A549 (cell line): ENCODE results near the gene RAPGEF5. TPM values are rescaled to one million over a fixed set of nuclear protein-coding genes. Genes with fewer than 3 reads are reported as not detected.

Experiments
- ATAC-seq, 2 experiments: fragments of 200-7000 bp in 1 of 2; fragments of >200 bp in 1 of 2; cut with Nextera tagmentation in 1 of 2; cut with Tn5 transposase in 1 of 2; 3 replicates each; pipeline versions ENCODE4 v1.8.0 to v1.9.1; 2018 to 2020; ENCODE audit warnings: mild to moderate bottlenecking in 1 of 2, moderate library complexity in 1 of 2
- CTCF ChIA-PET: fragments of 300-600 bp; sonication (Branson Sonifier 250); formaldehyde crosslinking; extraction: SDS; loops from one replicate; lab custom pipeline; 2021; ENCODE audit warnings: antibody characterized with exemption, inconsistent platforms; lab: Yijun Ruan, JAX
- POLR2A ChIA-PET: fragments of 350-600 bp; formaldehyde crosslinking; extraction: SDS; loops from one replicate; lab custom pipeline; 2021; ENCODE audit warnings: antibody characterized with exemption, inconsistent platforms; lab: Yijun Ruan, JAX
- DNase-seq, 2 experiments: peaks; one replicate each; pipeline versions ENCODE4 v3.0.0 to v3.0.0-alpha.2; 2011 to 2016; ENCODE audit warnings: low read depth in 1 of 2, low spot score in 1 of 2
- FAIRE-seq: peaks from 2 replicates; lab custom pipeline; 2011; peaks lifted over from hg19 to GRCh38; lab: Jason Lieb, UNC
- H3K27ac ChIP-seq, 2 experiments: fragments of >200 bp; sonication (Bioruptor Twin); formaldehyde crosslinking; 3 replicates each; pipeline ENCODE4 v1.5.1; 2016 to 2017
- H3K4me1 ChIP-seq: fragments of >200 bp; sonication (Bioruptor Twin); formaldehyde crosslinking; 3 replicates; pipeline ENCODE4 v1.6.1; 2016
- H3K4me2 ChIP-seq: fragments of >200 bp; sonication (Bioruptor Twin); formaldehyde crosslinking; 3 replicates; pipeline ENCODE4 v1.6.1; 2016
- H3K4me3 ChIP-seq: fragments of >200 bp; sonication (Bioruptor Twin); formaldehyde crosslinking; 3 replicates; pipeline ENCODE4 v1.5.1; 2016
- H3K9me3 ChIP-seq: fragments of >200 bp; sonication (Bioruptor Twin); formaldehyde crosslinking; 3 replicates; pipeline ENCODE4 v1.6.1; 2016
- CBX2 ChIP-seq: fragments of 200-600 bp; sonication (generic); IDR thresholded peaks from 2 replicates; pipeline ENCODE4 v1.6.1; 2016; ENCODE audit warnings: low read depth, mild to moderate bottlenecking, borderline replicate concordance
- CHD2 ChIP-seq: fragments of 150-350 bp; IDR thresholded peaks from 2 replicates; pipeline ENCODE4 v1.6.1; 2014; ENCODE audit warnings: low read length; ENCODE audit not compliant: partially characterized antibody
- EHF ChIP-seq: fragments of 250-450 bp; sonication (Bioruptor Pico); IDR thresholded peaks from 2 replicates; pipeline ENCODE4 v1.5.0; 2020; ENCODE audit warnings: mild to moderate bottlenecking
- ESRRA ChIP-seq: fragments of 150-350 bp; IDR thresholded peaks from 2 replicates; pipeline ENCODE4 v1.6.1; 2014; ENCODE audit warnings: mild to moderate bottlenecking, low read length, borderline replicate concordance
- FOSL2 ChIP-seq, 2 experiments: fragments of 450-650 bp in 1 of 2; fragments of >200 bp in 1 of 2; sonication (Bioruptor Twin) in 1 of 2; formaldehyde crosslinking; IDR thresholded peaks; 2 replicates each; pipeline versions ENCODE4 v1.5.0 to v1.6.1; 2016 to 2020; ENCODE audit warnings: mild to moderate bottlenecking in 1 of 2, moderate library complexity in 1 of 2
- FOXS1 ChIP-seq: fragments of 250-450 bp; sonication (Bioruptor Pico); IDR thresholded peaks from 2 replicates; pipeline ENCODE4 v1.5.0; 2020; ENCODE audit warnings: mild to moderate bottlenecking, moderate library complexity
- HDAC2 ChIP-seq: fragments of 200-600 bp; sonication (generic); IDR thresholded peaks from 2 replicates; pipeline ENCODE4 v1.6.1; 2016
- HOXA7 ChIP-seq: fragments of 250-450 bp; sonication (Bioruptor Pico); IDR thresholded peaks from 2 replicates; pipeline ENCODE4 v1.5.0; 2020; ENCODE audit warnings: mild to moderate bottlenecking, moderate library complexity
- HOXB13 ChIP-seq: fragments of 250-450 bp; sonication (Bioruptor Pico); IDR thresholded peaks from 2 replicates; pipeline ENCODE4 v1.5.0; 2020; ENCODE audit warnings: low read depth, mild to moderate bottlenecking, moderate library complexity
- JUN ChIP-seq, 2 experiments: fragments of >200 bp; sonication (Bioruptor Twin); formaldehyde crosslinking; IDR thresholded peaks; 2 replicates in 1 of 2; 3 replicates in 1 of 2; pipeline ENCODE4 v1.6.1; 2016 to 2017
- JUNB ChIP-seq: fragments of >200 bp; sonication (Bioruptor Twin); formaldehyde crosslinking; IDR thresholded peaks from 2 replicates; pipeline ENCODE4 v1.6.1; 2016
- KDM1A ChIP-seq: fragments of 200-600 bp; sonication (generic); IDR thresholded peaks from 2 replicates; pipeline ENCODE4 v1.6.1; 2016; ENCODE audit warnings: low read depth, mild to moderate bottlenecking
- KDM5A ChIP-seq: fragments of 200-600 bp; sonication (generic); IDR thresholded peaks from 2 replicates; pipeline ENCODE4 v1.6.1; 2016; ENCODE audit warnings: antibody characterized with exemption, mild to moderate bottlenecking
- MAFK ChIP-seq: fragments of 450-650 bp; IDR thresholded peaks from 2 replicates; pipeline ENCODE4 v1.6.1; 2014; ENCODE audit not compliant: partially characterized antibody
- RCOR1 ChIP-seq: fragments of 150-350 bp; IDR thresholded peaks from 2 replicates; pipeline ENCODE4 v1.6.1; 2014; ENCODE audit warnings: antibody characterized with exemption, low read length, low read depth
- RNF2 ChIP-seq: fragments of 200-600 bp; sonication (generic); IDR thresholded peaks from 2 replicates; pipeline ENCODE4 v1.6.1; 2016; ENCODE audit warnings: low read depth, mild to moderate bottlenecking, antibody characterized with exemption, moderate library complexity, borderline replicate concordance
- ZC3H11A ChIP-seq: fragments of 450-650 bp; IDR thresholded peaks from 2 replicates; pipeline ENCODE4 v1.6.1; 2014; ENCODE audit warnings: antibody characterized with exemption, mild to moderate bottlenecking
- ZNF302 ChIP-seq: fragments of 250-450 bp; sonication (Bioruptor Pico); IDR thresholded peaks from 2 replicates; pipeline ENCODE4 v1.9.0; 2021; ENCODE audit warnings: inconsistent platforms, mild to moderate bottlenecking, moderate library complexity
- WGBS: methylation state at CpG from one replicate; pipeline ENCODE4 v1.1.6; 2017; ENCODE audit errors: missing lambda C conversion rate; 5-methylcytosine and 5-hydroxymethylcytosine counted together
- polyA plus RNA-seq, 4 experiments: library from polyadenylated mRNA; depleted of rRNA in 3 of 4; stranded (reverse); fragments of >200 nt; fragmentation: RNase III in 1 of 4; extraction: RNeasy Plus Mini Kit Qiagen cat#74134 plus additional on column Dnase treatment in 1 of 4; gene quantifications; 2 replicates in 3 of 4; 3 replicates in 1 of 4; pipeline ENCODE4 v1.2.3, GENCODE V29; 2011 to 2017
- TF ChIP-seq, protein P1 (sequence below): fragments of 150-350 bp; IDR thresholded peaks from 2 replicates; pipeline ENCODE4 v1.6.1; 2014; ENCODE audit warnings: low read depth, mild to moderate bottlenecking, low read length
- TF ChIP-seq, protein P2 (sequence below): IDR thresholded peaks from 2 replicates; pipeline ENCODE4 v1.6.1; 2012
- TF ChIP-seq, protein P3 (sequence below): fragments of 250-450 bp; sonication (Bioruptor Pico); IDR thresholded peaks from 2 replicates; pipeline ENCODE4 v1.5.0; 2020; ENCODE audit warnings: low read depth, mild to moderate bottlenecking, moderate library complexity
- TF ChIP-seq, protein P4 (sequence below): fragments of 200-600 bp; sonication (generic); IDR thresholded peaks from 2 replicates; pipeline ENCODE4 v1.6.1; 2016; ENCODE audit warnings: antibody characterized with exemption, mild to moderate bottlenecking, moderate library complexity
- TF ChIP-seq, protein P5 (sequence below): IDR thresholded peaks from 2 replicates; pipeline ENCODE4 v1.6.1; 2012; ENCODE audit warnings: low read depth, borderline replicate concordance
- TF ChIP-seq, protein P6 (sequence below): IDR thresholded peaks from 2 replicates; pipeline ENCODE4 v1.6.1; 2012

The RAPGEF5 gene
- polyA plus RNA-seq, 2 of the 4 experiments (the other 2 are of a cell fraction) = 0.03 to 0.14 TPM

DNA sequence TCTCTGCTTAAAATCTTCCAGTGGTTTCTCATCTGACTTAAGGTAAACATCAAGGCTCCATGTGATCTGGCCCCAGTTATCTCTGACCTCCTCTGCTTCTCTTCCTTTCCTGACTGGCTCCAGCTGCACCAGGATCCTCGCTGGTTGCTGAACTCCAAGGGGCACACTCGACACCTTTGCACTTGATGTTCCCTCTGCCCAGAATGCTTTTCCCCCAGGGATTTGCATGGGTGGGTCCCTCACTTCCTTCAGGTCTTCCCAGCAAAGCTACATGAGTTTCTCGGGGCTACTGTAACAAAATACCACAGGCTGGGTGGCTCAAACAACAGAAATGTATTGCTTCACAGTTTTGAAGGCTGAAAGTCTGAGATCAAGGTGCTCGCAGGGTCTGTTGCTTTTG, 245.3 kb downstream of the RAPGEF5 start:
- DNase-seq (no peak), ATAC-seq (no peak), FAIRE-seq (no peak)
- Histone ChIP-seq H3K9me3 (no peaks in the 10 kb centered on the region), H3K4me2 (no peak overlapping the region), H3K27ac (no peak overlapping the region), H3K4me3 (no peak overlapping the region), H3K4me1 (no peaks in the 10 kb centered on the region)
- 10% methylated on average over 4 of the region's 4 CpGs for WGBS
- ChIA-PET CTCF (interaction anchor here (0.9 to 4.4 kb wide), 13 partner anchors 10 to 989 kb away, joined by 3 to 82 read pairs (median 7); partner anchors contain the start of gene STEAP1B), POLR2A (no interaction called here)
- TF ChIP-seq MAFK (no peak), KDM1A (no peak), EHF (CRISPR knock-in tag) (no peak), HOXA7 (CRISPR knock-in tag) (no peak), FOSL2 (IDR thresholded peaks at IDR 0.05) (no peak), FOSL2 (CRISPR knock-in tag; IDR thresholded peaks at IDR 0.05) (no peak), RCOR1 (no peak), FOXS1 (CRISPR knock-in tag) (no peak)
- TF ChIP-seq, protein P1, sequence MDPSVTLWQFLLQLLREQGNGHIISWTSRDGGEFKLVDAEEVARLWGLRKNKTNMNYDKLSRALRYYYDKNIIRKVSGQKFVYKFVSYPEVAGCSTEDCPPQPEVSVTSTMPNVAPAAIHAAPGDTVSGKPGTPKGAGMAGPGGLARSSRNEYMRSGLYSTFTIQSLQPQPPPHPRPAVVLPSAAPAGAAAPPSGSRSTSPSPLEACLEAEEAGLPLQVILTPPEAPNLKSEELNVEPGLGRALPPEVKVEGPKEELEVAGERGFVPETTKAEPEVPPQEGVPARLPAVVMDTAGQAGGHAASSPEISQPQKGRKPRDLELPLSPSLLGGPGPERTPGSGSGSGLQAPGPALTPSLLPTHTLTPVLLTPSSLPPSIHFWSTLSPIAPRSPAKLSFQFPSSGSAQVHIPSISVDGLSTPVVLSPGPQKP = no peak
- TF ChIP-seq, protein P2, sequence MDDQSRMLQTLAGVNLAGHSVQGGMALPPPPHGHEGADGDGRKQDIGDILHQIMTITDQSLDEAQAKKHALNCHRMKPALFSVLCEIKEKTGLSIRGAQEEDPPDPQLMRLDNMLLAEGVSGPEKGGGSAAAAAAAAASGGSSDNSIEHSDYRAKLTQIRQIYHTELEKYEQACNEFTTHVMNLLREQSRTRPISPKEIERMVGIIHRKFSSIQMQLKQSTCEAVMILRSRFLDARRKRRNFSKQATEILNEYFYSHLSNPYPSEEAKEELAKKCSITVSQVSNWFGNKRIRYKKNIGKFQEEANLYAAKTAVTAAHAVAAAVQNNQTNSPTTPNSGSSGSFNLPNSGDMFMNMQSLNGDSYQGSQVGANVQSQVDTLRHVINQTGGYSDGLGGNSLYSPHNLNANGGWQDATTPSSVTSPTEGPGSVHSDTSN = no peak
- TF ChIP-seq, protein P3, sequence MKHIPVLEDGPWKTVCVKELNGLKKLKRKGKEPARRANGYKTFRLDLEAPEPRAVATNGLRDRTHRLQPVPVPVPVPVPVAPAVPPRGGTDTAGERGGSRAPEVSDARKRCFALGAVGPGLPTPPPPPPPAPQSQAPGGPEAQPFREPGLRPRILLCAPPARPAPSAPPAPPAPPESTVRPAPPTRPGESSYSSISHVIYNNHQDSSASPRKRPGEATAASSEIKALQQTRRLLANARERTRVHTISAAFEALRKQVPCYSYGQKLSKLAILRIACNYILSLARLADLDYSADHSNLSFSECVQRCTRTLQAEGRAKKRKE (CRISPR knock-in tag) = no peak
- TF ChIP-seq, protein P4, sequence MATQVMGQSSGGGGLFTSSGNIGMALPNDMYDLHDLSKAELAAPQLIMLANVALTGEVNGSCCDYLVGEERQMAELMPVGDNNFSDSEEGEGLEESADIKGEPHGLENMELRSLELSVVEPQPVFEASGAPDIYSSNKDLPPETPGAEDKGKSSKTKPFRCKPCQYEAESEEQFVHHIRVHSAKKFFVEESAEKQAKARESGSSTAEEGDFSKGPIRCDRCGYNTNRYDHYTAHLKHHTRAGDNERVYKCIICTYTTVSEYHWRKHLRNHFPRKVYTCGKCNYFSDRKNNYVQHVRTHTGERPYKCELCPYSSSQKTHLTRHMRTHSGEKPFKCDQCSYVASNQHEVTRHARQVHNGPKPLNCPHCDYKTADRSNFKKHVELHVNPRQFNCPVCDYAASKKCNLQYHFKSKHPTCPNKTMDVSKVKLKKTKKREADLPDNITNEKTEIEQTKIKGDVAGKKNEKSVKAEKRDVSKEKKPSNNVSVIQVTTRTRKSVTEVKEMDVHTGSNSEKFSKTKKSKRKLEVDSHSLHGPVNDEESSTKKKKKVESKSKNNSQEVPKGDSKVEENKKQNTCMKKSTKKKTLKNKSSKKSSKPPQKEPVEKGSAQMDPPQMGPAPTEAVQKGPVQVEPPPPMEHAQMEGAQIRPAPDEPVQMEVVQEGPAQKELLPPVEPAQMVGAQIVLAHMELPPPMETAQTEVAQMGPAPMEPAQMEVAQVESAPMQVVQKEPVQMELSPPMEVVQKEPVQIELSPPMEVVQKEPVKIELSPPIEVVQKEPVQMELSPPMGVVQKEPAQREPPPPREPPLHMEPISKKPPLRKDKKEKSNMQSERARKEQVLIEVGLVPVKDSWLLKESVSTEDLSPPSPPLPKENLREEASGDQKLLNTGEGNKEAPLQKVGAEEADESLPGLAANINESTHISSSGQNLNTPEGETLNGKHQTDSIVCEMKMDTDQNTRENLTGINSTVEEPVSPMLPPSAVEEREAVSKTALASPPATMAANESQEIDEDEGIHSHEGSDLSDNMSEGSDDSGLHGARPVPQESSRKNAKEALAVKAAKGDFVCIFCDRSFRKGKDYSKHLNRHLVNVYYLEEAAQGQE = no peak

DNA sequence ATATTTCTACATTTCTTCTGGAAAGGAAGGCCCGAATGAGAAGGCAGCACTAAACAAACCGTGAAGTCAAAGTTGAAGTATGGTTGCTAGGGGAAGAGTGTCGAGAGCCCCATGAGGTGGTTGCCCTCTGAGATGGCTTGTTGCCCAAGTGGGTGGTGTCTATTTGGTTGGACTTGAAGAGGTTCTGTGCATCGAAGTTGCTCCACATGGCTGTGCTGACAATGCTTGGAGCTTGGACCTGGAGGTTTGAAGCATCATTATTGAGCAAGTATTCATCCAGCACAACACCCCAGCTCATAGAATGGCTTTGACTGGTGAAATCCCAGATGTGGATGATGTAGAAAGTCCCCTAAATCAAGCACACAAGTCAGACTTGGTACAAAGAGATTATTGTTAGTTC, 246.1 kb downstream of the RAPGEF5 start:
- no peak for TF ChIP-seq HDAC2
- TF ChIP-seq RNF2 = no peak
- TF ChIP-seq, protein P5, sequence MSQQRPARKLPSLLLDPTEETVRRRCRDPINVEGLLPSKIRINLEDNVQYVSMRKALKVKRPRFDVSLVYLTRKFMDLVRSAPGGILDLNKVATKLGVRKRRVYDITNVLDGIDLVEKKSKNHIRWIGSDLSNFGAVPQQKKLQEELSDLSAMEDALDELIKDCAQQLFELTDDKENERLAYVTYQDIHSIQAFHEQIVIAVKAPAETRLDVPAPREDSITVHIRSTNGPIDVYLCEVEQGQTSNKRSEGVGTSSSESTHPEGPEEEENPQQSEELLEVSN = no peak
- TF ChIP-seq, protein P3 (CRISPR knock-in tag) = no peak
- no peak for TF ChIP-seq HOXB13 (CRISPR knock-in tag)
- TF ChIP-seq, protein P6, sequence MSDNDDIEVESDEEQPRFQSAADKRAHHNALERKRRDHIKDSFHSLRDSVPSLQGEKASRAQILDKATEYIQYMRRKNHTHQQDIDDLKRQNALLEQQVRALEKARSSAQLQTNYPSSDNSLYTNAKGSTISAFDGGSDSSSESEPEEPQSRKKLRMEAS = no peak
- TF ChIP-seq KDM5A = no peak
- no peak for TF ChIP-seq CHD2
- no peak for TF ChIP-seq ZNF302 (CRISPR knock-in tag)
- no peak for TF ChIP-seq JUNB
- TF ChIP-seq ESRRA = no peak
- no peak for TF ChIP-seq JUN (IDR thresholded peaks at IDR 0.05)
- no peak for TF ChIP-seq CBX2
- TF ChIP-seq ZC3H11A = no peak
- no peak for TF ChIP-seq FOSL2 (IDR thresholded peaks at IDR 0.05)
- no peak for TF ChIP-seq FOSL2 (CRISPR knock-in tag; IDR thresholded peaks at IDR 0.05)
- TF ChIP-seq, all 56 proteins: peak for 0
- Histone ChIP-seq H3K4me2 (no peak overlapping the region), H3K4me3 (no peak overlapping the region), H3K27ac (no peak overlapping the region), H3K4me1 (no peaks in the 10 kb centered on the region), H3K9me3 (no peaks in the 10 kb centered on the region)
- no peak for FAIRE-seq
- POLR2A ChIA-PET = no interaction called here
- DNase-seq = no peak
- no peak for ATAC-seq
- 16% methylated on average over 4 of the region's 4 CpGs for WGBS
- CTCF ChIA-PET = interaction anchor here (0.7 to 4.4 kb wide), 35 partner anchors 9 to 990 kb away, joined by 3 to 82 read pairs (median 6); partner anchors contain the start of gene STEAP1B
